Body of pancreas (tissue), 4 donors: Measurements from ENCODE around the gene BACH1. TPM values are rescaled to one million over a fixed set of nuclear protein-coding genes. Genes with fewer than 3 reads are reported as not detected.
"Not testable (repeated sequence)": the region's sequence is repeated elsewhere in the genome, so short reads cannot be mapped to it uniquely, and the experiment has no call there.

Experiments used
- ATAC-seq: fragments of 150-250 bp; one replicate; pipeline ENCODE4 v1.9.1; 2016
- DNase-seq, 4 donors: peaks; one replicate each; pipeline ENCODE4 v3.0.0-alpha.2; 2019
- H3K27ac ChIP-seq, 4 donors: fragments of 200-600 bp; sonication (generic); 1 replicate in 3 of 4; 2 replicates in 1 of 4; pipeline versions ENCODE4 v1.5.1 to v1.6.1; 2016 to 2019; ENCODE audit warnings: mild to moderate bottlenecking in 1 of 4, mixed read lengths in 1 of 4, moderate library complexity in 1 of 4
- H3K27me3 ChIP-seq, 2 donors: fragments of 200-600 bp; sonication (generic); one replicate each; pipeline ENCODE4 v1.6.0; 2016; ENCODE audit warnings: mild to moderate bottlenecking in 1 of 2
- H3K36me3 ChIP-seq, 2 donors: fragments of 200-600 bp; sonication (generic); replicated peaks in 1 of 2; 2 replicates each; pipeline ENCODE4 v1.5.1; 2016; ENCODE audit warnings: low read depth in 2 of 2; ENCODE audit not compliant: insufficient read depth in 1 of 2
- H3K4me1 ChIP-seq: fragments of 200-600 bp; sonication (generic); one replicate; pipeline ENCODE4 v1.6.0; 2016
- H3K4me3 ChIP-seq, 2 donors: fragments of 200-600 bp; sonication (generic); 1 replicate in 1 of 2; 2 replicates in 1 of 2; pipeline ENCODE4 v1.5.1; 2016 to 2019
- H3K9me3 ChIP-seq, 3 donors: fragments of 200-600 bp; sonication (generic); 1 replicate in 2 of 3; 2 replicates in 1 of 3; pipeline ENCODE4 v1.5.1; 2016
- CTCF ChIP-seq, 7 experiments: fragments of 450-650 bp in 4 of 7; fragments of 200-600 bp in 3 of 7; sonication (generic) in 3 of 7; IDR thresholded peaks; one replicate each; pipeline ENCODE4 v1.5.1; 2016 to 2019; ENCODE audit warnings: antibody characterized with exemption in 7 of 7
- POLR2A ChIP-seq, 3 donors: fragments of 450-650 bp; IDR thresholded peaks; one replicate each; pipeline ENCODE4 v1.6.1; 2016; ENCODE audit warnings: antibody characterized with exemption in 3 of 3, mild to moderate bottlenecking in 2 of 3
- WGBS, 2 donors: methylation state at CpG; one replicate each; pipeline ENCODE4 v1.1.5; 2017; 5-methylcytosine and 5-hydroxymethylcytosine counted together
- intact Hi-C: fragments of 100-400 bp; cut with DNase I; formaldehyde crosslinking; loops from one replicate; pipeline ENCODE4 v1.15.1; 2023
- total RNA-seq, 2 donors: library from RNA; depleted of rRNA; stranded (reverse); fragments of >200 nt; gene quantifications; one replicate each; pipeline ENCODE4 v1.1.0, GENCODE V29; 2016

BACH1 gene
- total RNA-seq, 2 donors from 2014 or later, result 28.5 to 29.7 TPM

- ATAC-seq (no peak), DNase-seq (no peak)
- intact Hi-C loops, result no loop called here
- Histone ChIP-seq H3K27me3 (no peaks in the 10 kb centered on the region), H3K9me3 (no peaks in the 10 kb centered on the region), H3K4me3 (no peak overlapping the region), H3K27ac (no peak overlapping the region), H3K36me3 (no peaks in the 10 kb centered on the region), H3K4me1 (peaks cover 5% of the 10 kb centered on the region)
- no peak for TF ChIP-seq POLR2A (IDR thresholded peaks at IDR 0.05)
- no peak for TF ChIP-seq CTCF (IDR thresholded peaks at IDR 0.05)
Observed at GRCh38 chr21:29279558-29279957, 19.2 kb upstream of the BACH1 start.

GRCh38 chr21:29281801-29282200 lies 16.9 kb upstream of the BACH1 start:
- DNase-seq, H3K4me1 ChIP-seq, H3K36me3 ChIP-seq, H3K4me3 ChIP-seq, H3K27ac ChIP-seq, intact Hi-C loops, H3K27me3 ChIP-seq, ATAC-seq, H3K9me3 ChIP-seq: not testable (repeated sequence)
- WGBS, 2 donors, result 82 to 85% methylated on average over 3 of the region's 3 CpGs

GRCh38 chr21:29287383-29287782 lies 11.3 kb upstream of the BACH1 start:
- Histone ChIP-seq H3K36me3 (no peaks in the 10 kb centered on the region), H3K27me3 (no peaks in the 10 kb centered on the region), H3K4me1 (peaks cover 9% of the 10 kb centered on the region), H3K4me3 (no peak overlapping the region), H3K9me3 (no peaks in the 10 kb centered on the region), H3K27ac (no peak overlapping the region)
- WGBS, 2 donors, result 38 to 73% methylated on average over 1 of the region's 1 CpG
- no peak for TF ChIP-seq POLR2A (IDR thresholded peaks at IDR 0.05)
- ATAC-seq (no peak), DNase-seq (no peak)
- intact Hi-C loops, result no loop called here

GRCh38 chr21:29288239-29288638 lies 10.5 kb upstream of the BACH1 start:
- Histone ChIP-seq H3K4me3 (no peak overlapping the region), H3K27ac (no peak overlapping the region), H3K27me3 (no peaks in the 10 kb centered on the region), H3K36me3 (no peaks in the 10 kb centered on the region), H3K4me1 (peaks cover 9% of the 10 kb centered on the region), H3K9me3 (no peaks in the 10 kb centered on the region)
- 89 to 92% methylated on average over 5 of the region's 5 CpGs for WGBS, 2 donors
- DNase-seq (no peak), ATAC-seq (no peak)
- intact Hi-C loops, result no loop called here
- no peak for TF ChIP-seq CTCF (IDR thresholded peaks at IDR 0.05)
- TF ChIP-seq POLR2A (IDR thresholded peaks at IDR 0.05), result no peak

- Histone ChIP-seq H3K4me1 (peaks cover 9% of the 10 kb centered on the region), H3K36me3 (no peaks in the 10 kb centered on the region), H3K9me3 (no peaks in the 10 kb centered on the region), H3K27me3 (no peaks in the 10 kb centered on the region), H3K4me3 (no peak overlapping the region), H3K27ac (no peak overlapping the region)
- ATAC-seq, result no peak
- no peak for DNase-seq
- TF ChIP-seq POLR2A (IDR thresholded peaks at IDR 0.05), result no peak
- intact Hi-C loops, result no loop called here
- WGBS, 2 donors, result 57 to 58% methylated on average over 4 of the region's 4 CpGs
Observed at GRCh38 chr21:29289317-29289716, 9.4 kb upstream of the BACH1 start.

- intact Hi-C loops, result loop anchor here (10.0 kb wide), 1 partner anchor 135 kb away; no protein-coding TSS in a partner anchor
- ATAC-seq, result peak; percentile 66
Observed at GRCh38 chr21:29290240-29290639, 8.5 kb upstream of the BACH1 start.

More at GRCh38 chr21:29290240-29290639, 8.5 kb upstream of the BACH1 start:
- DNase-seq, result no peak
- peaks cover 9% of the 10 kb centered on the region for H3K4me1 ChIP-seq
- H3K27me3 ChIP-seq, result no peaks in the 10 kb centered on the region
- H3K36me3 ChIP-seq, result no peaks in the 10 kb centered on the region
- H3K9me3 ChIP-seq, result no peaks in the 10 kb centered on the region
- no peak overlapping the region for H3K27ac ChIP-seq
- TF ChIP-seq CTCF (IDR thresholded peaks at IDR 0.05) (no peak), POLR2A (IDR thresholded peaks at IDR 0.05) (no peak)
- no peak overlapping the region for H3K4me3 ChIP-seq
- 38 to 58% methylated on average over 1 of the region's 1 CpG for WGBS, 2 donors
